HG02970 (cell line): ENCODE data around the gene ARFGAP2.
"Not testable (repeated sequence)": the region's sequence is repeated elsewhere in the genome, so short reads cannot be mapped to it uniquely, and the experiment has no call there.

Source experiments
- ATAC-seq: cut with Tn5 transposase; IDR thresholded peaks from one replicate; pipeline ENCODE4 v1.9.1; 2021; ENCODE audit warnings: mild to moderate bottlenecking, moderate library complexity, moderate number of reproducible peaks; ENCODE audit not compliant: unreplicated experiment, low FRiP score

Gene ARFGAP2

DNA sequence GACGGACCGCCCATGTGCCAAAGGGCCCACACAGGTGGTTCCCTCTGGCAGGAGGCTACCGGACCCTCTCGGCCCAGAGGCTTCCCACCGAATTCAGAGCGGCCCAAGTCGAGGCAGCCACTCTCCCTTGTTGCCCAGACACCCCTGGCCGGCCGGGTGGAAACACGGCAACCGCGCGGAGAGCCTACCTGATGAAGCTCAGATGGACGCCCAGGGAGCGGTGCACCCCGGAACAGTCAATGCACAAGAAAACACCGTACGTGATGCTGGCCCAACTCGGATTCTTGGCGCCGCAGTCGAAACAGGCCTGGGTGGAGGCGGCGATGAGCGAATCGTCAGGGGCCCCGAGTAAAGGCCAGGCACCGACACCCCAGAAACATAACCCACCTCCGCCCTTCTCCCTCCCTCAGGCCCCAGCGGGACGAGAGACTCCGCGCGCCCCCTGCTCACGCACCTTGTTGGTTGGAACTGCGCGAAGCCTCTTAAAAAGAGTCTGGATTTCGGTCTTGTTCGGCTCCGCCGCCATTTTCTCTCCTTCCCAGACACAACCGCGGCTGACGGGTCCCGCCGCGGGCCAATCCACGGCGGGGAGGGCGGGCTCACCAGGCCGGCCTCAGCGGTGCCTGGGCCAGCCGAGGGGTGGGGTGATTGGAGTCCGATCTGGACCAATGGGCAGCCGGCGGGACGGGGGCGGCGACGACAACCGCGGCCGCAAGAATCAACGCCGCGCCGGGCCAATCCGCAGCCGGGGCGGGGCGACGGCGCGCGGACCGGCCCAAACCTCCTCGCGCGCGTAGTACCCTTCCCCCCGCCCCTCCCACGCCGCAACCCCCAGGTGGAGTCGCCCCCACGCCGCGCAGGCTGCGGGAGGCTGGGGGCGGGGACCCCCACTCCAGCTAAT, at the start of gene ARFGAP2:
Gene ARFGAP2, minus strand, starts transcription at position 552 of the 901 bp plus-strand sequence. Its CDS starts 26 bp downstream, at position 526.
- peak; percentile 87 for ATAC-seq

DNA sequence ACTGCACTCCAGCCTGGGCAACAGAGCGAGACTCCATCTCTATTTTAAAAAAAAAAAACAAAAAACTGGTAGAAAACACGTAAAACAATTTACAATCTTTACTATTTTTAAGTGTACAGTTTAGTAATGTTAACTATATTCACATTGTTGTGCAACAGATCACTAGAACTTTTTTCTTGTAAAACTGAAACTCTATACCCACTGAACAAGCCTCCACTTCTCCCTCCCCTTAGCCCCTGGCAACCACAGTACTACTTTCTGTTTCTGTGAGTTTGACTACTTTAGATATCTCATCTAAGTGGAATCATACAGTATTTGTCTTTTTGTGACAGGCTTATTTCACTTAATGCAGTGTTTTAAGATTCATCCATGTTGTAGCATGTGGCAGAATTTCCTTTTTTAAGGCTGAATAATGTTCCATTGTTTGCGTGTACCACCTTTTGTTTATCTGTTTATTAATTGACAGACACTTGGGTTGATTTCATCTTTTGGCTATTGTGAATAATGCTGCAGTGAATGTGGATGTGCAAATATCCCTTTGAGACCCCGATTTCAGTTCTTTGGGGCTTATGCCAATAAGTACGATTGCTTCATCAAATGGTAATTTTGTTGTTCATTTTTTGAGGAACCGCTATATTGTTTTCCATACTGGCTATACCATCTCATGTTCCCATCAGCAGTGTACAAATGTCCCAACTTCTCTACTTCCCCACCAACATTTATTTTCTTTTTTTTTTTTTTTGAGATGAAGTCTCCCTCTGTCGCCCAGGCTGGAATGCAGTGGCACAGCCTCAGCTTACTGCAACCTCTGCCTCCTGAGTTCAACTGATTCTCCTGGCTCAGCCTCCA, 49.1 kb upstream of the ARFGAP2 start:
- ATAC-seq: no peak

DNA sequence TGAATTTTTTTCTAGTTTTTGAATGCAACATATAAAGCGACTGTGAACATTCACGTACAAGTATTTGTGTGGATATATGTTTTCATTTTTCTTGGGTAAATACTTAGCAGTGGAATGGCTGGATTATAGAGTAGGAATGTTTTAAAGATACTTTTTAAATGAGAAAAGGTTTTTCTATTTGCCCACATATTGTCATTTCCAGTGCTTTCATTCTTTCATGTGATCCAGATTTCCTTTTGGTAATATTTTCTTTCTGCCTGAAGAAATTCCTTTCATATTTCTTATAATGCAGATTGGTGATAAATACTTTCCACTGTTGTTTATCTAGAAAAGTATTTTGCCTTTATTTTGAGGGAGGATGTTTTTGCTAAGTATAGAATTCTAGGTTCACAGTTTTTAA, 46.0 kb upstream of the ARFGAP2 start:
- no peak for ATAC-seq

DNA sequence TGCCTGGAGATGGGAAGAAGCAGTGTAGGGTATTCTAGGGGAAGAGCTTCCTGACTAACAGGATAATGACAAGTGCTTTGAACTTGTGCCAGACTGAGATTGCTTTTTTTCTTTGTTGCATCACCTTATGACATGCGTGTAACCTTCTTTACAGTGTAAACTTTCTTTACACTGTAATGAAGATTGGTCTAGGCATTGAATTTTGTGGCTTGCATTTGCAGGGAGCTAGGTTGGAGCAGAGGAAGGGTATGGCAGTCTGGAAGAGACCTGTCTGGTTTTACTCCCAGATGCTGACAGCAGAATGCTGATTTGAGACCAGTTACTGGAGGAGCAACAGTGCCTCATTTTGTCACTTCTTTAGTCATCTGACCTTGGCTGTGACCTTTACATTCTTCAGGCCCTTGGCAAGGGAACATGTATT, 43.7 kb upstream of the ARFGAP2 start:
- ATAC-seq: no peak

DNA sequence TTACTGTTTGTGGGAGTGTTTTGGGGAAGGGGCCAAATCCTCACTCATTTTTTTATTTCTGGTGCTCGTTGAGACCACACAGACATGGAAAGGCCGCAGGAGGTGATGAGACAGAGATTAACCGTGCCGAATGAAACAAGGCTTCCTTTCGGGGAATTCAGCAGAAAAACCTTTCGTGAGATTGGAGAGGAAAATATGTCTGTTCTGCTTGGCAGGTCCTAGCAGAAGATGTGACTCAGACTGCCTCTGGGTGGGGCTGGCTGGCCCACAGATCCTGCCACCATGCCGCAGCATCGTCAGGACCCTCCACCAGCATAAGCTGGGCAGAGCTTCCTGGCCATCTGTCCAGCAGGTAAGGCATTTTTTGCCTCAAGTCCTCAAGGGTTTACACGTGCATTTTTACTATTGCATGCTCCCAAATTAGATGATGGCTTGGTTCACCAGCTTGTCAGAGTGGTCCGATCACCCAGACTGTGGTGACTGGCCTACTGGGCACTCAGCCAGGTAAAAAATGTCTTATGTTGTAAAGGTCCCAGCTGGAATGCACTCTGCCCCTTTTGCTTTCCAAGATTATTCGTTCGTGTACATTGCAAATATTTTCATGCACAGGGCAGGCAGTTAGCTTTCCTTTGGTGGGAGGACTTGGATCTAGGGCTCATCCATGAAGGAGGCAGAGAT, 39.6 kb upstream of the ARFGAP2 start:
- no peak for ATAC-seq

DNA sequence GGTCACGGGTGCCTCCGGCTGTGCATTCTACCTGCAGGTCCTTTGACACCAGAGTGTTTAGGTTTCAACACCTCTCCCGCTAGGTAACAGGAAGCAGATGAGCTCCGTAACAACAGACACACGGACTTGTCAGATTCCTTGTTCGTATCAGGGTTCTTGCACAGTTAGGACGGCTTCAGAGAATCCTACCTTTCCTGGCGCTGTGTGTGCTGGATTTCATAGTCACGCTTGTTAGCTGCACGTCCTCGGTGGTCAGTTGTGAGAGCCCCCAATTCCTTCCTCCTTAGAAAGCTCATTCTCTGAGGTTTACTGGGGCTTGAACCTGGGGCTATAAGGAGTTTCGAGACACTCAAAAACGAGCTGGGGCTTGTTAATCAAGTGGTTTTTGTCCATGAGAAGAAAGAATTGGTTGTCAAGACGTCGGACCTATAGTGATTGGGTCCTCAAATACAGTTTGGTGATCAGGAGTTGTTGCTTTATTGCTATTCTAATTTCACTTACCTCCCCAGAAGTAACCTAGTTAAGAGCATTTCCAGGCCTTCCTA, 38.8 kb upstream of the ARFGAP2 start:
- no peak for ATAC-seq

DNA sequence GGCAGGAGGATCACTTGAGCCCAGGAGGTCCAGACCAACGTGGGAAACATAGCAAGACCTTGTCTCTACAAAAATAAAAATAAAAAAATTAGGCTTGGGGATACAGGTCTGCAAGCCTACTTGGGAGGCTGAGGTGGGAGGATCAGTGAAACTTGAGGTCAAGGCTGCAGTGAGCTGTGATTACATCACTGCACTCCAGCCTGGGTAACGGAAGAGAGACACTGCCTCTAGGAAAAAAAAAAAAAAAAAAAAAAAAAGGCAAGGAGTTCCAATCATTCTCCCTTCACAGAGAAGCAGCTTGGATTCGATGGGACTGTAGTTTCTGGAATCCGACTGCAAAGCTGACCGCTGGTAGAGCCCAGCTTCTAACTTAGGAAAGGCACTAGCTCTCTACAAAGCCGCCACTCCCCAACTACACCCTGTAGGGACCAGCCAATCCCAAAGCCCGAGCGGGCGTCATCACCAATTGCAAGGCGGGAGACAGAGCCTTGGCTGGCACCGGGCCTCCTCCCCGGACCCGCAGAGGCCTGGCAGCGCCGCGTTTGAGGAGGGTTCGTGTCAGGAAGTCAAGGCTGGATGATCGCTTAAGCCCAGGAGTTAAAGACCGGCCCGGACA, 37.4 kb upstream of the ARFGAP2 start:
- peak; percentile 37 for ATAC-seq

DNA sequence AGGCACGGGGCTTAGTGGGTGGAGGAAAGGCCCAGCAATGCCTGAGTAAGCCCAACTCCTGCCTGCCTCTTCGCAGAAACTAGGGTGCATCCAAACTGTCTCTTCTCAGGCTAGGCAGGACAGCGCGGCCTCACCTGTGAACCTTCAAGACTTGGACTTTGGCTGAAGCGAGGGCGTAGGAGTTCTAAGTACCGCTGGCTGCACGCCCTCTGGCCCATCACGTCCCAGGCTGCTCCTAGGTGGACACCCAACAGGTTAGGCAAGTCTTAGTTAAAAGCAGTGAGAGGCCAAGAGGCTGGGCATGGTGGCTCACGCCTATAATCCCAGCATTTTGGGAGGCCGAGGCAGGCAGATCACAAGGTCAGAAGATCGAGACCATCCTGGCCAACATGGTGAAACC, 36.3 kb upstream of the ARFGAP2 start:
- no peak for ATAC-seq

DNA sequence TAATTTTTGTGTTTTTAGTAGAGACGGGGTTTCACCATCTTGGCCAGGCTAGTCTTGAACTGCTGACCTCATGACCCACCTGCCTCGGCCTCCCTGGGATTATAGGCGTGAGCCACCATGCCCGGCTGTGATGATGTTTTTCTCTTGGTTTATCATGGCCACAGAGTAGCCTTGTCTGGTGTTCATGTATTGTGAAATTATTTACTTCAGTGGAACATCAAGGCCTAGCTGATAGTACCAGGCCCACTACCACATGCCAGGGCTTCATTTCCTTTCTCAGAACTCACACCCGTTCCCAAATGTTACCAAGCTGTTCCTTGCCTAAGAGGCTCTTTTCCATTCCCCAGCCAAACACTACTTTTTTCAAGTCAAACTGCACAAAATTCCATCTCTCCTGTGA, 31.9 kb upstream of the ARFGAP2 start:
- ATAC-seq: no peak

DNA sequence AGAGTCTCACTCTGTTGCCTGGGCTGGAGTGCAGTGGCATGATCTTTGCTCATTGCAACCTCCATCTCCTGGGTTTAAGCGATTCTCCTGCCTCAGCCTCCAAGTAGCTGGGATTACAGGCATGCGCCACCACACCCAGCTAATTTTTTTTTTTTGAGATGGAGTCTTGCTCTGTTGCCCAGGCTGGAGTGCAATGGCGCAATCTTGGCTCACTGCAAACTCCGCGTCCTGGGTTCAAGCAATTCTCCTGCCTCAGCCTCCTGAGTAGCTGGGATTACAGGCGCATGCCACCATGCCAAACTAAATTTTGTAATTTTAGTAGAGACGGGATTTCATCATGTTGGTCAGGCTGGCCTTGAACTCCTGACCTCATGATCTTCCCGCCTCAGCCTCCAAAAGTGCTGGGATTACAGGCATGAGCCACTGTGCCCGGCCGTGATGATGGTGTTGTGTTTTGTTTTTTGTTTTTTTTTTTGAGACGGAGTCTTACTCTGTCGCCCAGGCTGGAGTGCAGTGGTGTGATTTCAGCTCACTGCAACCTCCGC, 31.4 kb upstream of the ARFGAP2 start:
- not testable (repeated sequence) for ATAC-seq

DNA sequence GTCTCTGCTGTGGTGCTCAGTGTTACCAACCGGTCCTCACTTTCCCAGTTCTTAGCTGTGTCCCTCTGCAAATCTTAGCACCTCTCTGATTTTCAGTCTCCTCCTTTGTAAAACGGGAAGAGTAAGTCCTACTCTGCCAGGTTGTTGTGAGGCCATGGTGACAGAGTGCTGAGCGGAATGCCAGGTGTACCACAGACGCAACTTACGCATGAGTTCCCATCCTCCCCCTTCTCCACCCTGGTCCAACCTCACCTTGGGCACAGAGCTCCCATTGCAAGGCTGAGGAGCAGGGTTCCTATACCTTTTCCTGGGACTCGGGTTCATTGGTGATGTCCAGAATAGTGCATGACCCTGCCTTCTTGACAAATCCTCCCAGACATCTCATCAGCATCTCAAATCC, 30.8 kb upstream of the ARFGAP2 start:
- ATAC-seq: no peak

DNA sequence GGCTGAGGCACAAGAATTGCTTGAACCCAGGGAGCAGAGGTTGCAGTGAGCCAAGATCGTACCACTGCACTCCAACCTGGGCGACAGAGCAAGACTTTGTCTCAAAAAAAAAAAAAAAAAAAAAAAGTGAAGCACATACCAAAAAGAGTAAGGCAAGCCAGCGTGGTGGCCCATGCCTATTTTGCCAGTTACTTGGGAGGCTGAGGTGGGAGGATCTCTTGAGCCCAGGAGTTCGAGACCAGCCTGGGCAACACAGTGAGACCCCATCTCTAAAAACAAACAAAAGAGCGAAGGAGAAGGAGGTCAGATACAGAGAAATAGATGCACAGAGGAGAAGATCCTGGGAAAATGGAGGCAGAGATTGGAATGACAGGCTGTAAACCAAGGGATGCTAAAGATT, 29.9 kb upstream of the ARFGAP2 start:
- not testable (repeated sequence) for ATAC-seq

DNA sequence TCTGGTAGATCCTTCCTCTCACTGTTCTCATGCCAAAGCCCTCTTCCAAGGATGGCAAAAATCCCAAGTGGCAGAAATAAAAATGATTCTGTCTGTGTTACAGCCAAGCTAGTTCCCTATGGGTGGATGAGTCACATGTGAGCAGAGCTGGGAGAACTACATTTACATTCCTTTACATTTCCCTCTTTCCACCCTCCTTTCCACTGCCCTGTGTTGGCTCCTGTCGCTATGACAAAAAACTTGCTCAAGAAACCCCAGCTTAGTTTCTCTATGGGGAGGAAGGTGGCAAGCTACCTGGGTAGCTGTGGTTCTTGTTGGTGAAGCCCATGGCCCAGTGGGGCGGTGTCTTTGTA, 27.9 kb upstream of the ARFGAP2 start:
- ATAC-seq: no peak

DNA sequence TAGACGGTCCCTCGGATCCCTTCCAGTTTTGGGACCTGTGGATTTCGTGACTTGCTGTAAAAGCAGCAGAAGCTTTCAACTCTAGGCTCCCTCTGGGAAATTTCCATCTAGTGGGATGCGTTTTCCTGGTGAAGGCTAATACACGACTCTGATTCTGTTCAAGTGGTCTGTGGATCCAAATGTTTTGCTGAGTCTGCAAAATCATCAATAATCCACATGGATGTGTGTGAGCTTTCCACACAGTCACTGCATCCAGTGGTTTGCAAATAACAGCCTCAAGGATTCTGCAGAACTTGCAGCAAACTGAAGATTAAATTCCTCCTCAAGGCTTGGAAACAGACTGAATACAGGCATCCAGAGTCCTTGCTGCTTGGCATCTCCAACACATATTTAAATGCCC, 25.9 kb upstream of the ARFGAP2 start:
- ATAC-seq: no peak

DNA sequence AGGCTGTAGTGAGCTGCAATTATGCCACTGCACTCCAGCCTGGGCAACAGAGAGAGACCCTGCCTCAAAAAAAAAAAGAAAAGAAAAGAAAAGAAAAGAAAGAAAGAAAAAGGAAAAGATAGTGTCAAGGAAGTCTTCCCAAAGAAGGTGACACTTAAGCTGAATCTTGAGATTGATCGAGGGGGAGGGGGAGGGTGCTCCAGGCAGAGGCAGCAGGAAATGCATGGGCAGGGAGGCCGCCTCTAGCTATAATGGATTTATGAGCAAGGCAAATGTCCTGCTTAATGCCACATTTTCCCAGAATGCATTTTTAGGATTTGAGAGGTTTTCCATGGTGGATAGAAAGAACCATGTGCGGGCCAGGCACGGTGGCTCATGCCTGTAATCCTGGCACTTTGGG, 24.3 kb upstream of the ARFGAP2 start:
- no peak for ATAC-seq

DNA sequence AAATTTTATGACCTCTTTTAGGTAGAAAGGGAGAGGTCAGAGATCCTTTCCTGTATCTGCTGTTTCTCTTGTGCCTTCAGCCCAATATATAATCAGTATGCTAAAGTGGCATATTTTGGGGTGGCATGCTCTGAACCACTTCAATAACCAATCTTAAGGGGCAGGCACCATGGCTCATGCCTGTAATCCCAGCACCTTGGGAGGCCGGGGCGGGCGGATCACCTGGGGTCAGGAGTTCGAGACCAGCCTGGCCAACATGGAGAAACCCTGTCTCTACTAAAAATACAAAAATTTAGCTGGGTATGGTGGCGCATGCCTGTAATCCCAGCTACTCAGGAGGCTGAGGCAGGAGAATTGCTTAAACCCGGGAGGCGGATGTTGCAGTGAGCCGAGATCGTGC, 21.5 kb upstream of the ARFGAP2 start:
- ATAC-seq: not testable (repeated sequence)

DNA sequence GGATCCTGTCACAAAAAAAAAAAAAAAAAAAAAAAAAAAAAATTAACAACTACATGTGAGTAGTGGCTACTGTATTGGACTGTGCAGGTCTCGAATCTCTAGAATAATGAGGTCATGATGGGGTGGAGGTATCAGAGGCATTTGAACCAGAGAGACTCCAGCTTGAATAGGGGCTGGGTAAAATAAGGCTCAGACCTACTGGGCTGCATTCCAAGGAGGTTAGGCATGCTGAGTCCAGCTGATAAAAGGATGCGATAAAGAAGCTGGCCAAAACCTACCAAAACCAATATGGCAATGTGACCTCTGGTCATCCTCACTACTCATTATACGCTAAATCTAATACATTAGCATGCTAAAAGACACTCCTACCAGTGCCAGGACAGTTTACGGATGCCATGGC, 15.4 kb upstream of the ARFGAP2 start:
- no peak for ATAC-seq

DNA sequence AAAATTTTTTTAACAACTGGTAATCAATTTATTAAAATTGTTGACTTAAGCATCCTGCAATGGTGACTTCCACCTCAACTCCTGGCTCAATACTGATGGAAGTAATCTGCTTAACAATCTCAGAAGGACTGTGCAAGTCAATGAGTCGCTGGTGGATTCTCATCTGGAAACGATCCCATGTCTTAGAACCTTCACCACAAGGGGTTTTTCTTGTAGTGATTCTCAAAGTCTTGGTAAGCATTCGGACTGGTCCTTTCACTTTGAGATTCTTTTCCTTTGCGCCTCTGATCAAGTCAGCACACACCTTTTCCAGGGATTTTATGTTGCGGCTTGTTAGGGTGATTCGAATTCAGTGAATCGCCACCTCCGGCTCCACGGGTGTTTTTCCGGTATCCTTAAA, 14.5 kb upstream of the ARFGAP2 start:
- ATAC-seq: not testable (repeated sequence)

DNA sequence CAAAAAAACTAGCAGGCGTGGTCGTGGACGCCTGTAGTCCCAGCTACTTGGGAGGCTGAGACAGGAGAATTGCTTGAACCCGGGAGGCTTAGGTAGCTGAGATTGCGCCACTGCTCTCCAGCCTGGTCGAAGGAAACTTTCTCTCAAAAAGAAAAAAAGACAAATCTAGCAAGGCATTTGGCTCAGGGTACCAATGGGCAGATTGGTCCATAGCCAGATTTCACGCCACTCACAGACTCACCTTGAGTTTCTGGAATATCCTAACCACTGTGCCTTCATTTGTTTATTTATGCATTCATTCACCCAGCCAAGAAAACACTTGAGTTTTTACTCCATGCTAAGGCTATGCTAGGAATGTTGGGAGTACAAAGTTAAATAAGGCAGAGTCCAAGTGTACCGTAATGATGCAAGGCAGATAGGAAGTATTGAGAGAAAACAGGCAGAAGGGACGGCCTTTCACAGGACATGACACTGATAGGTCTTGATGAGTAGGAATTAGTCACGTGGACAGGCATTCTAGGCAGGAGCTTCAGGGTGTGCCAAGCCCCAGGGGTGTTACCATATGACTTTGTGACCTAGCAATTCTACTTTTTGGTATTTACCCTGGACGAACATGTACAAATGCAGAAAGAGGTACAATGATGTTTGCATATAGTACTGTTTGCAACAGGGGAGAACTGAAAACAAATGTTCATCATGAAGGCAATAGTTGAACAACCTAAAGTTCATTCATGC, 12.6 kb upstream of the ARFGAP2 start:
- no peak for ATAC-seq
